NCI-H82 treated with DMSO at 0.1 percent for 48 hours (cell line): ENCODE data around the gene CD82.

ENCODE experiments used
- DNase-seq: peaks from one replicate; lab custom pipeline; 2025; ENCODE audit not compliant: unreplicated experiment; lab: John Stamatoyannopoulos, UW

The CD82 gene

GRCh38 chr11:44574610-44575287 is 9.3 kb downstream of the CD82 start:
- DNase-seq = no peak

- DNase-seq = no peak
Measured at GRCh38 chr11:44575288-44575672, 9.8 kb downstream of the CD82 start.

GRCh38 chr11:44575962-44576361 is 10.5 kb downstream of the CD82 start:
- DNase-seq = no peak

- no peak for DNase-seq
Measured at GRCh38 chr11:44576656-44577055, 11.2 kb downstream of the CD82 start.

- no peak for DNase-seq
Measured at GRCh38 chr11:44577231-44577830, 11.9 kb downstream of the CD82 start.

- no peak for DNase-seq
Measured at GRCh38 chr11:44578279-44578678, 12.8 kb downstream of the CD82 start.

- DNase-seq = no peak
Measured at GRCh38 chr11:44579302-44579761, 13.9 kb downstream of the CD82 start.

- DNase-seq = peak; percentile 16
Measured at GRCh38 chr11:44580701-44581100, 15.2 kb downstream of the CD82 start.

GRCh38 chr11:44581246-44581645 is 15.8 kb downstream of the CD82 start:
- no peak for DNase-seq

- no peak for DNase-seq
Measured at GRCh38 chr11:44582641-44583352, 17.3 kb downstream of the CD82 start.

GRCh38 chr11:44583353-44583669 is 17.8 kb downstream of the CD82 start:
- no peak for DNase-seq

GRCh38 chr11:44585421-44585820 is 20.0 kb downstream of the CD82 start:
- no peak for DNase-seq

- no peak for DNase-seq
Measured at GRCh38 chr11:44589301-44589700, 23.8 kb downstream of the CD82 start.

- no peak for DNase-seq
Measured at GRCh38 chr11:44590769-44591168, 25.3 kb downstream of the CD82 start.

GRCh38 chr11:44591557-44591956 is 26.1 kb downstream of the CD82 start:
- DNase-seq = no peak

- no peak for DNase-seq
Measured at GRCh38 chr11:44592125-44592940, 26.9 kb downstream of the CD82 start.

GRCh38 chr11:44593251-44593650 is 27.8 kb downstream of the CD82 start:
- DNase-seq = no peak

- DNase-seq = no peak
Measured at GRCh38 chr11:44595006-44595405, 29.5 kb downstream of the CD82 start.

GRCh38 chr11:44595964-44596381 is 30.5 kb downstream of the CD82 start:
- DNase-seq = no peak

GRCh38 chr11:44596525-44597276 is 31.2 kb downstream of the CD82 start:
- no peak for DNase-seq
